Lower leg skin (tissue), 4 donors: ENCODE measurements around the gene TMED10. TPM values are rescaled to one million over a fixed set of nuclear protein-coding genes. Genes with fewer than 3 reads are reported as not detected.

Experiments
- DNase-seq, 2 donors: peaks; one replicate each; pipeline ENCODE4 v3.0.0-alpha.2; 2019; ENCODE audit warnings: low spot score in 2 of 2
- H3K4me3 ChIP-seq: fragments of 200-600 bp; sonication (generic); 2 replicates; pipeline ENCODE4 v1.5.1; 2017; ENCODE audit warnings: mild to moderate bottlenecking, low read depth; ENCODE audit not compliant: poor library complexity, severe bottlenecking
- POLR2A ChIP-seq, 2 donors: fragments of 450-650 bp; IDR thresholded peaks; one replicate each; pipeline ENCODE4 v1.6.1; 2016 to 2017; ENCODE audit warnings: antibody characterized with exemption in 2 of 2, mild to moderate bottlenecking in 1 of 2, moderate library complexity in 1 of 2
- WGBS, 2 donors: methylation state at CpG; one replicate each; pipeline ENCODE4 v1.1.5; 2018; 5-methylcytosine and 5-hydroxymethylcytosine counted together
- intact Hi-C: fragments of 100-400 bp; cut with DNase I; formaldehyde crosslinking; loops from one replicate; pipeline ENCODE4 v1.15.0; 2023; ENCODE audit warnings: low total_unique reads
- total RNA-seq, 4 donors: library from RNA; depleted of rRNA; stranded (reverse); fragments of >200 nt; gene quantifications; one replicate each; pipeline ENCODE4 v1.1.0, GENCODE V29; 2016
- TF ChIP-seq, protein P1 (sequence below), 3 donors: fragments of 450-650 bp; IDR thresholded peaks; one replicate each; pipeline ENCODE4 v1.5.1; 2016; ENCODE audit warnings: antibody characterized with exemption in 3 of 3, mild to moderate bottlenecking in 3 of 3, moderate library complexity in 2 of 3

Gene TMED10
- total RNA-seq, 4 donors from 2014 or later = 144 to 208 (median 184) TPM

DNA sequence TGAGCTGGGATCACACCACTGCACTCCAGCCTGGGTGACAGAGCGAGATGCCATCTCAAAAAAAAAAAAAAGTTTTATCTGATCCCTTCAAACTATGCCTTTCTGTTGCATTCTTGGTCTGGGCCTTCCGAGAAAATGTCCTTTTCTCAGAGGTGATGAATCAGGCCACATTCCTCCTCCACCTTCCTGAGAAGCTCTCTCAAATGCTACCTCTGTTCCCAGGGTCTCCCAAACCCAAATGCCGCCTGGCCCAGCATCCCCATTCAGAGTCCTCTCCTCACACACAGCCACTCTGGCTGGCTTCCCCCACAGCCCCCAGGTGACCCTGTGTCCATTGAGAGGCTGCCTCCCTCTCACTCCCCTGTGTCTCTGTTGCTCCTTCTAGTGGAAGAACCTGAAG, 19.7 kb upstream of the TMED10 start:
- intact Hi-C loops = no loop called here
- TF ChIP-seq POLR2A (IDR thresholded peaks at IDR 0.05) = no peak
- TF ChIP-seq, protein P1, sequence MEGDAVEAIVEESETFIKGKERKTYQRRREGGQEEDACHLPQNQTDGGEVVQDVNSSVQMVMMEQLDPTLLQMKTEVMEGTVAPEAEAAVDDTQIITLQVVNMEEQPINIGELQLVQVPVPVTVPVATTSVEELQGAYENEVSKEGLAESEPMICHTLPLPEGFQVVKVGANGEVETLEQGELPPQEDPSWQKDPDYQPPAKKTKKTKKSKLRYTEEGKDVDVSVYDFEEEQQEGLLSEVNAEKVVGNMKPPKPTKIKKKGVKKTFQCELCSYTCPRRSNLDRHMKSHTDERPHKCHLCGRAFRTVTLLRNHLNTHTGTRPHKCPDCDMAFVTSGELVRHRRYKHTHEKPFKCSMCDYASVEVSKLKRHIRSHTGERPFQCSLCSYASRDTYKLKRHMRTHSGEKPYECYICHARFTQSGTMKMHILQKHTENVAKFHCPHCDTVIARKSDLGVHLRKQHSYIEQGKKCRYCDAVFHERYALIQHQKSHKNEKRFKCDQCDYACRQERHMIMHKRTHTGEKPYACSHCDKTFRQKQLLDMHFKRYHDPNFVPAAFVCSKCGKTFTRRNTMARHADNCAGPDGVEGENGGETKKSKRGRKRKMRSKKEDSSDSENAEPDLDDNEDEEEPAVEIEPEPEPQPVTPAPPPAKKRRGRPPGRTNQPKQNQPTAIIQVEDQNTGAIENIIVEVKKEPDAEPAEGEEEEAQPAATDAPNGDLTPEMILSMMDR (IDR thresholded peaks at IDR 0.05) = no peak
- no peak for DNase-seq
- no peak overlapping the region for H3K4me3 ChIP-seq
- 90 to 95% methylated on average over 3 of the region's 3 CpGs for WGBS, 2 donors

DNA sequence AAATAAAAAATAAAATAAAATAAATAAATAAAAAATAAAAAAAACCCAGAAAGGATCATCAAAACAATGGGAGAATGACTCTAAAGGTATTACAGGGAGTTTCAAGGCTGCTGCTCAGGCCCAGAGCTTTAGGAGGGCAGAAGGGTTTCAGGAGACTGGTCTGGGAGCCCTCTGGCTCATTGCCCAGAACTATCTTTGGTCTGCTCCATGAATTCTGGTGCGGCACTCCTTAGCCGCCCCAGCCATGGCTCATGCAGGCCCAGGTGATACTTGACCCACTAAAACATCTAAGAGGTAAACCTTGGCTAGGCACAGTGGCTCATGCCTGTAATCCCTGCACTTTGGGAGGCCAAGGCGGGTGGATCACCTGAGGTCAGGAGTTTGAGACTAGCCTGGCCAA, 14.7 kb upstream of the TMED10 start:
- DNase-seq = no peak
- TF ChIP-seq, protein P1 (IDR thresholded peaks at IDR 0.05) = no peak
- TF ChIP-seq POLR2A (IDR thresholded peaks at IDR 0.05) = no peak

DNA sequence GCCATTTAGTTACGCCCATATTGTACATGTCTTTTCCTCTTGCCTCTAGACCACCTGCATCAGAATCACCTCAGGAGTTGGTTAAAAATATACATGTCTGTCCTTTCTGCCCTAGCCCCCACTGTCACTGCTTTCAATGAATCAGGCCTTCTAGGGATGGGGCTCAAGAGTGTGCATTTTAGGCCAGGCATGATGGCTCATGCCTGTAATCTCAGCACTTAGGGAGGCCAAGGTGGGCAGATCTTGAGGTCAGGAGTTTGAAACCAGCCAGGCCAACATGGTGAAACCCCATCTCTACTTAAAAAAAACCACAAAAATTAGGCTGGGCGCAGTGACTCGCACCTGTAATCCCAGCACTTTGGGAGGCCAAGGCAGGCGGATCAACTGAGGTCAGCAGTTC, 13.6 kb upstream of the TMED10 start:
- TF ChIP-seq, protein P1 (IDR thresholded peaks at IDR 0.05) = no peak
- no peak for TF ChIP-seq POLR2A (IDR thresholded peaks at IDR 0.05)
- 94% methylated on average over 4 of the region's 4 CpGs for WGBS, 2 donors
- H3K4me3 ChIP-seq = no peak overlapping the region
- no peak for DNase-seq
- intact Hi-C loops = no loop called here

More for the DNA sequence above, 14.7 kb upstream of the TMED10 start:
- intact Hi-C loops = no loop called here
- 88 to 93% methylated on average over 3 of the region's 3 CpGs for WGBS, 2 donors
- H3K4me3 ChIP-seq = no peak overlapping the region

DNA sequence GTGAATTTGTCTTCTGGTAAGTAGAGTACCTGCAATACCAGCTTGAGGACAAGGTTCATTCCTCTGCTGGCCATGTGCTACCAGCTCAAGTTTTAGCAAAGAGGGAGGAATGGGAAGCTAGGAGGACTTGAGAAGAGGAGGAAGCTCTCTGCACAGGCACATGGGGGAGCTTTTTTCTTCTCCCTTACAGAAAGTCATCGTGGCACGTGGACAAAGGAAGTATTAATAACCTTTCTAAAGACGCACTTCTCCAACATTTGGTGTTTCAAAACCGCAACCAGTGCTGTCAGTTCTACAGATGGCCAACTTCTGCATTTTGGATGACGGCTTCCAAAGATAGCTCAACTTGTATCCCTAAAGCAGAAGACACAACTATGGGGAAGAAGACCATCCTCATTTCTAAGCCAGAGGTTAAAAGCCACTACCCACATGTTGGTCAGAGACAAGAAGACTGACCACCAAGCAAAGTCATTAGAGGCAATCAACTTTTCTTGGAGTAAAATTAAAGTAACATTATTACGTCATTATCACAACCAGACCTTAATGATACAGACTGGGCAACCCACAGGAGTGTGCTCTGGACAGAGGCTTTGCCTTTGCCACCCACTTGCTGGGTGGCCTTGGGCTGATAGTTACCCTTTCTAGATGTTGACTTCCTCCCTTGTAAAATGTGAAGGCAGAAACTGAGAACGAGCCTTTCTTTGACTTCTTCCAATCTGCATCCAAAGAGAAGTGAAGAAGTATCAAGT, 12.3 kb upstream of the TMED10 start:
- peak in 1 of 2 donors; percentile 62 for DNase-seq
- H3K4me3 ChIP-seq = no peak overlapping the region
- 79 to 86% methylated on average over 7 of the region's 7 CpGs for WGBS, 2 donors
- TF ChIP-seq, protein P1 (IDR thresholded peaks at IDR 0.05) = no peak
- no peak for TF ChIP-seq POLR2A (IDR thresholded peaks at IDR 0.05)
- intact Hi-C loops = no loop called here

DNA sequence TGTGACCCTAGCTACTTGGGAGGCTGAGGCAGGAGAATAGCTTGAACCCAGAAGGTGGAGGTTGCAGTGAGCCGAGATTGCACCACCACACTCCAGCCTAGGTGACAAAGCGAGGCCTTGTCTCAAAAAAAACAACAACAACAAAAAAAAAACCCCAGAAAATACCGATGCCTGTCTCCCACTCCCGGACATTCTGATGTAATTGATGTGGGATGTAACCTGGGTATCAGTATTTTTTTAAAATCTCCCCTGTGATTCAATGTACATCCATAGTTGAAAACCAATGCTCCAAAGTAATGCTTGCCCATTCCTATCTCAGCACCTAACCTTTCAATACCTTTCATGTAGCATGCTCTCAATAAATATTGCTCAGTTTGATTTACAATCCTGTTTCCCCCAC, 11.7 kb upstream of the TMED10 start:
- TF ChIP-seq, protein P1 (IDR thresholded peaks at IDR 0.05) = no peak
- TF ChIP-seq POLR2A (IDR thresholded peaks at IDR 0.05) = no peak
- WGBS, 2 donors = 85 to 94% methylated on average over 4 of the region's 4 CpGs

DNA sequence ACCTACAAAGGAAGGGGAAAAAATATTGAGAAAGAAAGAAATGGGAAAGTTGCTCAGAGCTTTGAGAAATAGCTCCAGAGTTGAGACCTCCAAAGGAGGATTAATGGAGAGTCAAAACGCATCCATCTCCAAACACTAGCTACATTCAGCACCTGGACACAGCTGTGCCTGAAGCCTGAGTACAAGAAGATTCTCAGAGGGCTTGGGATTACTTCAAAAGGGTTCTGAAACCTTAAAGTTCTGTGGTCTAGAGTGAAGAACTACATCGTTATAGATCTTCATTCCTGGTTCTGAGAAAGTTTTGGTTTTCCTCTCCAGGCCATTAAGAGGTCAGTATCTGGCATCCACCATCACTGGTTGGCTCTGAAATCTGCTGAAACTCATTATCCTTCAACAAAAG, 10.5 kb upstream of the TMED10 start:
- WGBS, 2 donors = 80 to 93% methylated on average over 2 of the region's 2 CpGs
- no peak overlapping the region for H3K4me3 ChIP-seq
- no peak for DNase-seq
- intact Hi-C loops = no loop called here
- TF ChIP-seq POLR2A (IDR thresholded peaks at IDR 0.05) = no peak
- TF ChIP-seq, protein P1 (IDR thresholded peaks at IDR 0.05) = no peak

More for the DNA sequence above, 11.7 kb upstream of the TMED10 start:
- no peak for DNase-seq
- intact Hi-C loops = no loop called here
- H3K4me3 ChIP-seq = no peak overlapping the region
